GM12801 (cell line): ENCODE data around the gene DALRD3.

Experiments
- CTCF ChIP-seq: IDR thresholded peaks from one replicate; pipeline ENCODE4 v1.5.1; 2011; ENCODE audit warnings: control low read depth; ENCODE audit not compliant: insufficient read length; ENCODE audit errors: extremely low read depth

DALRD3 gene

GRCh38 chr3:48982016-48982415, 36.4 kb downstream of the DALRD3 start:
- no peak for TF ChIP-seq CTCF

- no peak for TF ChIP-seq CTCF
These were observed 38.1 kb downstream of the DALRD3 start for GRCh38 chr3:48980295-48980694.

GRCh38 chr3:48979451-48979850, 38.9 kb downstream of the DALRD3 start:
- no peak for TF ChIP-seq CTCF

- TF ChIP-seq CTCF = no peak
These were observed 44.1 kb downstream of the DALRD3 start for GRCh38 chr3:48974076-48974864.

- no peak for TF ChIP-seq CTCF
These were observed 47.8 kb downstream of the DALRD3 start for GRCh38 chr3:48970586-48970985.

- TF ChIP-seq CTCF = no peak
These were observed 51.5 kb downstream of the DALRD3 start for GRCh38 chr3:48966876-48967361.

GRCh38 chr3:48966367-48966766, 52.0 kb downstream of the DALRD3 start:
- no peak for TF ChIP-seq CTCF
